Pancreas (tissue), 10 donors: Measurements from ENCODE around the gene LRMDA. TPM values are rescaled to one million over a fixed set of nuclear protein-coding genes. Genes with fewer than 3 reads are reported as not detected.

Source experiments
- ATAC-seq, 4 donors: fragments of 200-7000 bp; cut with Tn5 transposase; one replicate each; pipeline versions ENCODE4 v1.8.0 to v1.9.1; 2020; ENCODE audit warnings: mild to moderate bottlenecking in 4 of 4, moderate library complexity in 4 of 4
- DNase-seq, 6 donors: peaks; one replicate each; pipeline ENCODE4 v3.0.0-alpha.2; 2020
- FAIRE-seq: peaks from 2 replicates; lab custom pipeline; 2012; peaks lifted over from hg19 to GRCh38; lab: Jason Lieb, UNC
- H3K27ac ChIP-seq, 4 donors: fragments of 200-600 bp; sonication (generic); 1 replicate in 3 of 4; 2 replicates in 1 of 4; pipeline versions ENCODE4 v1.5.0 to v1.8.0; 2020
- H3K27me3 ChIP-seq, 4 donors: fragments of 200-600 bp; one replicate each; pipeline ENCODE4 v1.8.0; 2021
- H3K36me3 ChIP-seq, 3 donors: fragments of 200-600 bp; sonication (generic) in 1 of 3; one replicate each; pipeline versions ENCODE4 v1.5.0 to v1.8.0; 2020 to 2021
- H3K4me1 ChIP-seq, 3 donors: fragments of 200-600 bp; one replicate each; pipeline ENCODE4 v1.8.0; 2021
- H3K4me3 ChIP-seq, 4 donors: fragments of 200-600 bp; sonication (generic) in 2 of 4; one replicate each; pipeline versions ENCODE4 v1.5.0 to v1.8.0; 2020 to 2021
- H3K9me3 ChIP-seq, 4 donors: fragments of 200-600 bp; one replicate each; pipeline ENCODE4 v1.8.0; 2021
- WGBS, 2 donors: extraction: QIAGEN DNeasy Blood & Tissue Kit; methylation state at CpG; one replicate each; pipeline ENCODE4 v1.1.7; 2013; 5-methylcytosine and 5-hydroxymethylcytosine counted together
- intact Hi-C, 3 donors: fragments of 100-400 bp; cut with DNase I; formaldehyde crosslinking; loops; one replicate each; pipeline versions ENCODE4 v1.11.1 to v1.14.2; 2022
- polyA plus RNA-seq, 2 donors: library from polyadenylated mRNA; stranded (reverse); fragments of 200-250 nt; gene quantifications; one replicate each; pipeline ENCODE4 v1.2.3, GENCODE V29; 2013
- total RNA-seq, 6 donors: library from RNA; stranded (reverse); fragmentation: NEBNext Ultra II Directional in 4 of 6; extraction: Animal tissue kit (Norgen Biotek cat#: 25700) in 4 of 6; gene quantifications; one replicate each; pipeline versions ENCODE4 v1.2.1 to v1.2.4, GENCODE V29; 2021 to 2023
- TF ChIP-seq, protein P1 (sequence below), 4 donors: fragments of 200-600 bp; sonication (generic) in 3 of 4; IDR thresholded peaks; one replicate each; pipeline versions ENCODE4 v1.5.0 to v1.8.0; 2021; ENCODE audit warnings: antibody characterized with exemption in 4 of 4
- donor health status: healthy with polysubstance abuse.
- donor health status: DM: no; HTN: no; CAD: no; lungs with moderate emphysema.
- donor health status: DM: no; HTN: no; CAD: no.
- donor health status: control.
- donor health status: control.
- donor health status: Bipolar disorder and iron deficiency.
- donor health status: DM: yes; HTN: yes; CAD: no.
- donor health status: DM: no; HTN: no; CAD: no.
- donor health status: DM: no; HTN: no; CAD: no.
- donor health status: DM: yes; HTN: yes; CAD: no.

LRMDA gene
- total and polyA plus RNA-seq, 8 donors: 4.6 to 21.2 (median 13.4) TPM

DNA sequence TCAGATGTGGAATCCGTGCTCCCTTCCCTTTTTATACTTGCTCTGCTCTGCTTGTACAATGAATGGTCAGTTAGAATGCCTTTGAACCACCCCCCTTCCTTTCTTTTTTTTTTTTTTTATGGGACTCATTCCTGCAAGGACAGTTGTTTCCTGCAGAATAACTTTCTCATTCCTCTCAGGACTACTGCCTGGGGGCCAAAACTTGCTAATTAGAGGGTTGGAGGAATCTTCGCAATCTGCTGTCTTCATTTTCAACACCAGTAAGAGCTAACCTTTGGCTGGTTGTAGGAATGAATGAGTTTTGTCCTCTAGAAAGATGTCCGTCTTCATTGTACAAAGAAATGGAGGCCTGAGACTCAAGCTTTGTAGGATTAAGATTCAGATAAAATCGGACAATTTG, 868.1 kb downstream of the LRMDA start:
- DNase-seq: no peak
- H3K27ac ChIP-seq: no peak overlapping the region
- TF ChIP-seq, protein P1, sequence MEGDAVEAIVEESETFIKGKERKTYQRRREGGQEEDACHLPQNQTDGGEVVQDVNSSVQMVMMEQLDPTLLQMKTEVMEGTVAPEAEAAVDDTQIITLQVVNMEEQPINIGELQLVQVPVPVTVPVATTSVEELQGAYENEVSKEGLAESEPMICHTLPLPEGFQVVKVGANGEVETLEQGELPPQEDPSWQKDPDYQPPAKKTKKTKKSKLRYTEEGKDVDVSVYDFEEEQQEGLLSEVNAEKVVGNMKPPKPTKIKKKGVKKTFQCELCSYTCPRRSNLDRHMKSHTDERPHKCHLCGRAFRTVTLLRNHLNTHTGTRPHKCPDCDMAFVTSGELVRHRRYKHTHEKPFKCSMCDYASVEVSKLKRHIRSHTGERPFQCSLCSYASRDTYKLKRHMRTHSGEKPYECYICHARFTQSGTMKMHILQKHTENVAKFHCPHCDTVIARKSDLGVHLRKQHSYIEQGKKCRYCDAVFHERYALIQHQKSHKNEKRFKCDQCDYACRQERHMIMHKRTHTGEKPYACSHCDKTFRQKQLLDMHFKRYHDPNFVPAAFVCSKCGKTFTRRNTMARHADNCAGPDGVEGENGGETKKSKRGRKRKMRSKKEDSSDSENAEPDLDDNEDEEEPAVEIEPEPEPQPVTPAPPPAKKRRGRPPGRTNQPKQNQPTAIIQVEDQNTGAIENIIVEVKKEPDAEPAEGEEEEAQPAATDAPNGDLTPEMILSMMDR (IDR thresholded peaks at IDR 0.05): no peak
- H3K9me3 ChIP-seq: no peaks in the 10 kb centered on the region
- intact Hi-C loops: no loop called here
- WGBS, 2 donors: 93 to 96% methylated on average over 4 of the region's 4 CpGs
- no peak overlapping the region for H3K4me3 ChIP-seq
- no peaks in the 10 kb centered on the region for H3K36me3 ChIP-seq
- H3K4me1 ChIP-seq: peaks cover 11 to 31% (median 20%) of the 10 kb centered on the region in 3 donors
- no peak for ATAC-seq
- no peaks in the 10 kb centered on the region for H3K27me3 ChIP-seq
- no peak for FAIRE-seq

DNA sequence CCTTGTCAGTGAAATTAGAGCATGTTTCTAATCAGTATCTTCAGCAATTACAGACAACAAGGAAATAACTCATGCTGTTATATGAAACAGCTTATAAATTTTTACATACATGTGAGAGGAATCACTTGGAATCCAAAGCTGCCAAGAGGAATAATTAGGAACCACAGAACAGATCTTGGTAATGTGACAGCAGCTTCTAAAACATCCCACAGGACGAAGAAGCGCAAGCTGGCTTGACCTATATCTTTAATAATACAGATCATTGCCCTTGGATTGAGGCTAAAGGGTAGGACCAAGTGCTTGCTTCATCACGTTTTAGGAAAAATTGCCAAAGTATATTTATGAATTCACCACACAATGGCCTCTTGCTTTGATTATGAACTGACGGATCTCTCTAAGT, 869.8 kb downstream of the LRMDA start:
- Histone ChIP-seq H3K27me3 (no peaks in the 10 kb centered on the region), H3K36me3 (no peaks in the 10 kb centered on the region), H3K27ac (no peak overlapping the region), H3K9me3 (no peaks in the 10 kb centered on the region), H3K4me3 (no peak overlapping the region), H3K4me1 (peaks cover 18 to 43% (median 30%) of the 10 kb centered on the region in 3 donors)
- TF ChIP-seq, protein P1 (IDR thresholded peaks at IDR 0.05): no peak
- no peak for FAIRE-seq
- ATAC-seq: no peak
- intact Hi-C loops: loop anchor here in 1 of 3 donors (10.0 kb wide), 1 partner anchor 906 kb away; no protein-coding TSS in a partner anchor
- 94% methylated on average over 4 of the region's 4 CpGs for WGBS, 2 donors
- DNase-seq: no peak

DNA sequence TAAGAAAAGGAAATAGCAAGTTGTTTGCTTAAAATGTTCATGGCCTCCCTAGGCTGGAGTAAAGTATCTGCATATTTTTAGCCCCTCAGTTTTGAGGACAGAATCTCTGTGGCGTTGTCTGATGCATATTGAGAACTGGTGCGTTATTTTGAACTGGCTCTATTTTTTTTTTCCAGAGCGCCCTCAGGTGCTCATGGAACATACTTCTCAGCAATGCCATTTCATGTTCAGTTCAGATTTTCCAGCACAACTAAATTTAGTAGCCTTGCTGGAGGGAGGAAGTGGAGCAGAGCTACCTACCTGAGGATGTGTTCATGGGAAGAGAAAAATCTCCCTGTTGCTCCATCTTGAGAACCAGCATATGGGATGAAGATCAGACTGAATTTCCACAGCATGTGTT, 870.5 kb downstream of the LRMDA start:
- no peaks in the 10 kb centered on the region for H3K9me3 ChIP-seq
- no peak for FAIRE-seq
- intact Hi-C loops: loop anchor here in 1 of 3 donors (10.0 kb wide), 1 partner anchor 907 kb away; no protein-coding TSS in a partner anchor
- TF ChIP-seq, protein P1 (IDR thresholded peaks at IDR 0.05): no peak
- no peak overlapping the region for H3K4me3 ChIP-seq
- no peak overlapping the region for H3K27ac ChIP-seq
- ATAC-seq: no peak
- WGBS, 2 donors: 55 to 63% methylated on average over 3 of the region's 3 CpGs
- no peaks in the 10 kb centered on the region for H3K36me3 ChIP-seq
- no peak for DNase-seq
- peaks cover 22 to 44% (median 32%) of the 10 kb centered on the region in 3 donors for H3K4me1 ChIP-seq
- no peaks in the 10 kb centered on the region for H3K27me3 ChIP-seq

DNA sequence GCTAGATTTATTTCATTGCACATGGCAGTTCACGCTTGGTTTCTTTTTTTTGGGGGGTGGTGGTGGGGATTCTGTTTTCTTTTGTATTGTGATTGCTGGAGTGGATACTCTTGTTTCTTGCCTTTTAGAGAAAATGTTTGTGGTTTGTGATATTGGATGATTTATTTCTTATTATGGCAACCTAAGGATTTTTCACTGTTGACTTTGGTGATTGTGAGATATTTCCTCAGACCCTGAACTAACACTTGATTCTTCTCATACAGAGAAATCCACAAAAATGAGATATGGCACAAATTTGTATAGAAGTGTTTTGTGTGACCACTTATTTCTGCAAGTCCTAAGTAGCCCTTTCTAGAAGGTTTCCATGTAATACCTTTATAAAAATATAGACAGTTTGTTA, 871.1 kb downstream of the LRMDA start:
- H3K4me3 ChIP-seq: no peak overlapping the region
- H3K27ac ChIP-seq: no peak overlapping the region
- no peaks in the 10 kb centered on the region for H3K9me3 ChIP-seq
- intact Hi-C loops: loop anchor here in 1 of 3 donors (10.0 kb wide), 1 partner anchor 908 kb away; no protein-coding TSS in a partner anchor
- no peaks in the 10 kb centered on the region for H3K36me3 ChIP-seq
- TF ChIP-seq, protein P1 (IDR thresholded peaks at IDR 0.05): no peak
- no peaks in the 10 kb centered on the region for H3K27me3 ChIP-seq
- H3K4me1 ChIP-seq: peaks cover 22 to 39% (median 27%) of the 10 kb centered on the region in 3 donors
- FAIRE-seq (no peak), ATAC-seq (no peak), DNase-seq (no peak)
- 82 to 89% methylated on average over 1 of the region's 1 CpG for WGBS, 2 donors

DNA sequence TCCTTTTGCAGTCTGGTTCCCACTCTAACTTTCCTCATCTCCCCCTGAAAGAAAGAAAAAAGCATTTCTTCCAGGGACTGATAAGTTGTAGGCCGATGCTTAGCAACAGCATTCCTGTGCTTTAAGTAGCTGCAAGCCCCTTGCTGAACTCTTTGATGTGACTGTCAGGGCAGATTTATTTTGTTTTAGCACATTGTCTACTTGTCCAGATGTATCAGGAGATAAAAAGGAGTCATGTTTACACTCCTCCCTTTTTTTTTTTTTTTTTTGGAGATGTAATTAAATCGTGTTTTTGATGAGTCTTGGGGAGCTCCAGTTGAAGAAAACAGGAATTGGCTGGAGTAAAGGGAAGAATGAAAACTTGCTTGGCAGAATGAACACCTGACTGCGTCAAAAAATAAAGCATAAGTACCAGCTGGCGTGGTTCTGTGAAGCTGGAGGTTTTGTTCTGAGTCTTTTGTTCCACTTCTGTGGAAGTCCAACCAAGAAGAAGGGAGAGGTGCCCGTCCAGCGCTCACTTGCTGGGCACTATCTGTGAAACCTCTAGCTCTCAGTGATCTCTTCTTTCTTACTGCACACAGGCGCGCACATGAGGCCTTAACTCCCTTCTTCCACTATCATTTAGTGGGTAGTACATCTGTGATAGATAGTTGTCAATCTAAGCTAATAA, 871.7 kb downstream of the LRMDA start:
- H3K27me3 ChIP-seq: no peaks in the 10 kb centered on the region
- DNase-seq (no peak), ATAC-seq (peak; percentile 7 to 45 (median 28)), FAIRE-seq (no peak)
- no peaks in the 10 kb centered on the region for H3K36me3 ChIP-seq
- TF ChIP-seq, protein P1 (IDR thresholded peaks at IDR 0.05): no peak
- H3K4me3 ChIP-seq: no peak overlapping the region
- H3K27ac ChIP-seq: no peak overlapping the region
- 83 to 85% methylated on average over 8 of the region's 8 CpGs for WGBS, 2 donors
- H3K9me3 ChIP-seq: no peaks in the 10 kb centered on the region
- intact Hi-C loops: loop anchor here in 1 of 3 donors (10.0 kb wide), 1 partner anchor 908 kb away; no protein-coding TSS in a partner anchor
- peaks cover 22 to 38% (median 27%) of the 10 kb centered on the region in 3 donors for H3K4me1 ChIP-seq
